ENCODE data around the gene DEPDC7. TPM values are rescaled to one million over a fixed set of nuclear protein-coding genes. Genes with fewer than 3 reads are reported as not detected.

Gene DEPDC7
- total RNA-seq, 1 experiment from 2014 or later: 4.4 TPM

DNA sequence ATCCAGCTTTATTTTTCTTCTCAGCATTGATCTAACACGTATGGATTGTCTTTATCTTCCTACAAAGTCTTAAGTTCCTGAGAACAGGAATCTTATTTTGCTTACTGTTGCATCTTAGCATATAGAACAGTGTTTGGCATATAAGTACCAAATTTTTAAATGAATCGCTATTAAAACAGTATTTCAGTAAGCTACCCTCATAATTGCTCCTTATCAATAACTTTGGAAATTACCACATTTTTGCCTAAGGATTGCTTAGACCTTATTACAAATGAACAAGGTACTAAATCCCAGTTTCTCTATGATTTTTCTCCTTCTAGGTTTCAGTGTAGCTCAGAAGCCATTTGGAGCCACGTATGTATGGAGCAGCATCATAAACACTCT lies 9.7 kb downstream of the DEPDC7 start:
- H3K56ac ChIP-seq (ENCODE audit: insufficient read length, low read depth, low read length): no peak overlapping the region
- no peaks in the 10 kb centered on the region for H3K27me3 Mint-ChIP-seq (ENCODE audit: low read depth)

More for the DNA sequence above, 9.7 kb downstream of the DEPDC7 start:
- Histone ChIP-seq H3K4ac (ENCODE audit: low read depth, low read length) (no peak overlapping the region), H3K18ac (ENCODE audit: insufficient read length, low read depth, low read length) (no peak overlapping the region), H2BK5ac (ENCODE audit: insufficient read length, low read length) (no peak overlapping the region), H2BK15ac (ENCODE audit: low read depth, low read length) (no peak overlapping the region), H3K4me1 (ENCODE audit: insufficient read depth, low read length) (no peaks in the 10 kb centered on the region), H3T11ph (ENCODE audit: low read length) (no peak overlapping the region), H3K9me3 (ENCODE audit: control insufficient read depth, low read depth, low read length) (no peaks in the 10 kb centered on the region), H2BK12ac (ENCODE audit: insufficient read length, low read depth, low read length) (no peak overlapping the region), H3K27me3 (ENCODE audit: insufficient read depth, low read length) (no peaks in the 10 kb centered on the region), H2AK5ac (ENCODE audit: insufficient read length, low read length) (no peak overlapping the region), H3K23ac (ENCODE audit: insufficient read length, low read depth, low read length) (no peak overlapping the region), H3K23me2 (ENCODE audit: insufficient read length, low read depth, low read length, poor library complexity, severe bottlenecking) (no peaks in the 10 kb centered on the region), H3K9ac (ENCODE audit: extremely low read depth, insufficient read length, low read length) (no peak overlapping the region), H4K8ac (replicated peaks; ENCODE audit: insufficient read length, low read depth, low read length) (no peak overlapping the region), H3K79me1 (ENCODE audit: insufficient read depth, low read depth, low read length, poor library complexity, severe bottlenecking) (no peaks in the 10 kb centered on the region), H4K91ac (ENCODE audit: insufficient read length, low read depth, low read length) (no peak overlapping the region), H2BK120ac (ENCODE audit: low read depth, low read length, poor library complexity, severe bottlenecking) (no peak overlapping the region), H3K27ac (ENCODE audit: insufficient read length, low read depth, low read length) (no peak overlapping the region), H2AFZ (ENCODE audit: low read length) (no peak overlapping the region), H3K79me2 (ENCODE audit: insufficient read depth, low read length) (no peaks in the 10 kb centered on the region), H3K4me2 (ENCODE audit: insufficient read depth, insufficient read length, low read length) (no peak overlapping the region), H4K5ac (ENCODE audit: insufficient read length, low read depth, low read length) (no peak overlapping the region), H3K14ac (ENCODE audit: insufficient read depth, low read length) (no peak overlapping the region), H4K20me1 (ENCODE audit: control insufficient read depth, insufficient read depth, insufficient read length) (no peaks in the 10 kb centered on the region), H2BK20ac (ENCODE audit: low read depth, low read length, poor library complexity, severe bottlenecking) (no peak overlapping the region)
- H3K36me3 Mint-ChIP-seq (ENCODE audit: insufficient read depth in 1 of 3, low read depth in 3 of 3): no peaks in the 10 kb centered on the region
- H3K27ac Mint-ChIP-seq: no peak overlapping the region; a peak in 1 of 7 replicates
- TF ChIP-seq, protein P1, sequence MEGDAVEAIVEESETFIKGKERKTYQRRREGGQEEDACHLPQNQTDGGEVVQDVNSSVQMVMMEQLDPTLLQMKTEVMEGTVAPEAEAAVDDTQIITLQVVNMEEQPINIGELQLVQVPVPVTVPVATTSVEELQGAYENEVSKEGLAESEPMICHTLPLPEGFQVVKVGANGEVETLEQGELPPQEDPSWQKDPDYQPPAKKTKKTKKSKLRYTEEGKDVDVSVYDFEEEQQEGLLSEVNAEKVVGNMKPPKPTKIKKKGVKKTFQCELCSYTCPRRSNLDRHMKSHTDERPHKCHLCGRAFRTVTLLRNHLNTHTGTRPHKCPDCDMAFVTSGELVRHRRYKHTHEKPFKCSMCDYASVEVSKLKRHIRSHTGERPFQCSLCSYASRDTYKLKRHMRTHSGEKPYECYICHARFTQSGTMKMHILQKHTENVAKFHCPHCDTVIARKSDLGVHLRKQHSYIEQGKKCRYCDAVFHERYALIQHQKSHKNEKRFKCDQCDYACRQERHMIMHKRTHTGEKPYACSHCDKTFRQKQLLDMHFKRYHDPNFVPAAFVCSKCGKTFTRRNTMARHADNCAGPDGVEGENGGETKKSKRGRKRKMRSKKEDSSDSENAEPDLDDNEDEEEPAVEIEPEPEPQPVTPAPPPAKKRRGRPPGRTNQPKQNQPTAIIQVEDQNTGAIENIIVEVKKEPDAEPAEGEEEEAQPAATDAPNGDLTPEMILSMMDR (conservative IDR thresholded peaks at IDR 0.05): no peak
- no peaks in the 10 kb centered on the region for H3K9me3 Mint-ChIP-seq
- H3K4me3 Mint-ChIP-seq: no peak overlapping the region
- DNase-seq: no peak
- no CpG with 5 or more reads among the region's 3 CpGs for WGBS (ENCODE audit: extremely low coverage, insufficient read length, low lambda C conversion rate)
- H3K4me1 Mint-ChIP-seq: peaks cover 9 to 13% of the 10 kb centered on the region in 2 experiments; a peak in 3 of 4 replicates

Measured in H9 (cell line).